Activated CD4-positive, alpha-beta T cell treated with anti-CD3 and anti-CD28 coated beads, Interleukin-2, amount 50 U/mL, for 16 hours (primary cell): ENCODE data around the gene RPP21.
"Not testable (repeated sequence)": the region's sequence is repeated elsewhere in the genome, so short reads cannot be mapped to it uniquely, and the experiment has no call there.

Experiments
- DNase-seq: peaks from one replicate; pipeline ENCODE4 v3.0.0-alpha.2; 2020

The RPP21 gene

GRCh38 chr6:30331981-30332380 is 13.0 kb upstream of the RPP21 start:
- no peak for DNase-seq

GRCh38 chr6:30334075-30334783 is 10.7 kb upstream of the RPP21 start:
- no peak for DNase-seq

- no peak for DNase-seq
Observed at GRCh38 chr6:30340589-30341054, 4.3 kb upstream of the RPP21 start.

- no peak for DNase-seq
Observed at GRCh38 chr6:30341218-30341617, 3.7 kb upstream of the RPP21 start.

- no peak for DNase-seq
Observed at GRCh38 chr6:30341728-30342127, 3.2 kb upstream of the RPP21 start.

- no peak for DNase-seq
Observed at GRCh38 chr6:30344191-30344867, 627 bp upstream of the RPP21 start.

- DNase-seq, result no peak
Observed at GRCh38 chr6:30345852-30346251, 896 bp downstream of the RPP21 start.

- DNase-seq, result no peak
Observed at GRCh38 chr6:30348957-30349356, 4.0 kb downstream of the RPP21 start.

- DNase-seq, result peak; percentile 56
Observed at GRCh38 chr6:30349421-30350177, 4.6 kb downstream of the RPP21 start.

GRCh38 chr6:30350524-30350923 is 5.6 kb downstream of the RPP21 start:
- DNase-seq, result peak; percentile 69

- no peak for DNase-seq
Observed at GRCh38 chr6:30352550-30352949, 7.6 kb downstream of the RPP21 start.

GRCh38 chr6:30355281-30355680 is 10.3 kb downstream of the RPP21 start:
- no peak for DNase-seq

- no peak for DNase-seq
Observed at GRCh38 chr6:30356536-30356935, 11.6 kb downstream of the RPP21 start.

GRCh38 chr6:30357678-30358540 is 13.0 kb downstream of the RPP21 start:
- DNase-seq, result peak; percentile 51

GRCh38 chr6:30359276-30359675 is 14.3 kb downstream of the RPP21 start:
- no peak for DNase-seq

- DNase-seq, result no peak
Observed at GRCh38 chr6:30360139-30360538, 15.2 kb downstream of the RPP21 start.

- no peak for DNase-seq
Observed at GRCh38 chr6:30361661-30362060, 16.7 kb downstream of the RPP21 start.

GRCh38 chr6:30363459-30363858 is 18.5 kb downstream of the RPP21 start:
- DNase-seq, result no peak

- no peak for DNase-seq
Observed at GRCh38 chr6:30364591-30364990, 19.6 kb downstream of the RPP21 start.

- DNase-seq, result not testable (repeated sequence)
Observed at GRCh38 chr6:30369280-30369679, 24.3 kb downstream of the RPP21 start.

- DNase-seq, result no peak
Observed at GRCh38 chr6:30378290-30378937, 33.5 kb downstream of the RPP21 start.

GRCh38 chr6:30380464-30380863 is 35.5 kb downstream of the RPP21 start:
- DNase-seq, result no peak
